DLD1 (cell line): ENCODE results near the gene PDYN.
"Not testable (repeated sequence)": the region's sequence is repeated elsewhere in the genome, so short reads cannot be mapped to it uniquely, and the experiment has no call there.

Experiments
- in situ Hi-C: cut with HindIII; loops from 2 replicates; pipeline ENCODE4 v1.10.0; 2017; ENCODE audit warnings: low sequenced_read_pairs

The PDYN gene

DNA sequence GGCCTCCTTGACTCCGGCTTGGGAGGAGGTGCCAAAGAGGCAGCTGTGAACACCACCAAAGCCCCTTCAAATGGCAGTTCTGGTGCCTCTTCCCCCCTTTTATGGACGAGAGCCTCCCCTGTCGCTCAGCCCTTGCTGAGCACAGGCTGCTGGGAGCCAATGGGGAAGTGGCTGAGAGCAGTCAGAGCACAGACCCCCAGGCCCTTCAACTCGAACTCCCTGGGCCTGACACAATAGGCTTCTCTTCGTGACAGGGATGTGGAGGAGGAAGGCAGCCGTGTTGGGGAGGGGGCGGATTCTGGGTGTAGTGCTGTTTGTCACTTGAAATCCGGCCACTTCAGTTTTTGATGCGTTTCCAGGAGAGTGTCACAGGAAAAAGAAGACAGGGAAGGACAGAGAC is at the start of gene PDYN:
Gene PDYN (minus strand): TSS at position 73 of the 400 bp plus-strand sequence. CDS start 10,974 bp downstream, outside the sequence.
- in situ Hi-C loops = no loop called here

DNA sequence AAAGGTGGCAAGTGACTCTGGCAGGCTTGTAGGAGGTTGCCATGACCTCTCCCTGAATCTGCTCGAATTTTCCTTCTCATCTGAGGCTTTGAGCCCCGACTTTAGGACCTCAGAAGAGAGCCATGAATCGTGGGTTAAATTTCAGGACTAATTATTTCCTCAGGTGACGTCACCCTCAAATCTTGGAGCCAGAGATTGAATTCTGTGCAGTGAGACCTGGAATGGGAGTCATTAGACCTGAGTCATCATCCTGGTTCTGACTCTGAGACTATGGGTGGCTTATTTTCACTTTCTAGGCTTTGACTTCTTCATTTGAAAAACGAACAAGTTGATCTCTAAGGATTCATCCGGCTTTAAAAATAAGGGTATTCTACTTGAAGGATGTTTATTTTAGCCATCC is 48.5 kb upstream of the PDYN start:
- in situ Hi-C loops = loop anchor here (10.0 kb wide), 1 partner anchor 102 kb away; no protein-coding TSS in a partner anchor

DNA sequence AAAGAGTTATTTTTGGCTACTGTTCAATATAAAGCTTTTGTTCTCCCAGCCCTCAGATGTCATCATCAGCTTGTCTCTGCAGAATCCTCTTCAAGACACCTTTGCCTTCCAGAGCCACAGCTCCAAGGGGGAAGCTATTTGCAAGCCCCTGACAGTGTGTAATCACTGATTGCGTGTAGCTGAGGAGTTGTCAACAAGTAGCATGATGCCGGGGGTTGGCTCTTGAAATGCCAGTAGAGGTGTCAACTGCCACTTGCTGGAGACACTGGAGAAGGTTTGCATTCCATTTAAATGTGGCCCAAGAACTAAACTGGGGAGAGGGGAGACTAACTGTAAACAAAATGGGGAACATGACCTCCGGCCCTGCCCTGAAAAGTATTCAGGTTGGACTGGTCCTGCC is 44.3 kb upstream of the PDYN start:
- in situ Hi-C loops = no loop called here

DNA sequence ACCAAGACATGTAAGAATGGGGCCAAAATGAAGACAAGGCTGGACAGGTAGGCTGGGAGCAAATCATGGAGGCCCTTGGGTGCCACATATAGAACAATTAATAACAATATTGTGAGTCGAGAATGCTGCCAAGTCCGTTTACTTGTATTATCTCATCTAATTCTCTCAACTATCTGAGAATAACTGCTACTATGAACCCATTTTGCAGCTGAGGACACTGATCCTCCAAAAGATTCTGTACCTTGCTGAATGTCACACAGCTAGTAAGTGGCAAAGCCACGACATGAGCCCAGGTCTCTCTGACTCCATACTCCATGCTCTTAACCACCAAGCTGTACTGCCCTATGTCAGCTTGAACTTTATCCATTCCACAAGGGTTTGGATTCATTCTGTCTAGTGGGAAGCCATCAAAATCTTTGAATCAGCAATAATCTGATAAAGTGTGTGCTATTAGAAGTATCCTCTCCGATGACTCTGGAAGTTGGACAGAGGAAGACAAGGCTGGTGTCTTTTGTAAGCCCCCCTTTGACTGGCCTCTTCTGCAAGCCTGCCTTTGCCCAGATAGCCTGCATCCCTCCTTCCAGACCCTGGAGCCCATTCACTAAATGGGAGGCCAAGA is 43.5 kb upstream of the PDYN start:
- in situ Hi-C loops = no loop called here

DNA sequence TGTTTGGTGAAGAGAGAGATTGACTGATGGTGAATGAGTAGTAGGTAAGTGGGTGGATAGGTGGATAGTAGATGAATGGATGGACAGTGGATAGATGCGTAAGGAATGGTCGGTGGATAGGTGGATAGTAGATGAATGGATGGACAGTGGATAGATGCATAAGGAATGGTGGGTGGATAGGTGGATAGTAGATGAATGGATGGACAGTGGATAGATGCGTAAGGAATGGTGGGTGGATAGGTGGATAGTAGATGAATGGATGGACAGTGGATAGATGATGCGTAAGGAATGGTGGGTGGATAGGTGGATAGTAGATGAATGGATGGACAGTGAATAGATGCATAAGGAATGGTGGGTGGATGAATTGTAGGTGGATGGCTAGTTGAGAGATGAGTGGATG is 42.5 kb upstream of the PDYN start:
- in situ Hi-C loops = not testable (repeated sequence)

DNA sequence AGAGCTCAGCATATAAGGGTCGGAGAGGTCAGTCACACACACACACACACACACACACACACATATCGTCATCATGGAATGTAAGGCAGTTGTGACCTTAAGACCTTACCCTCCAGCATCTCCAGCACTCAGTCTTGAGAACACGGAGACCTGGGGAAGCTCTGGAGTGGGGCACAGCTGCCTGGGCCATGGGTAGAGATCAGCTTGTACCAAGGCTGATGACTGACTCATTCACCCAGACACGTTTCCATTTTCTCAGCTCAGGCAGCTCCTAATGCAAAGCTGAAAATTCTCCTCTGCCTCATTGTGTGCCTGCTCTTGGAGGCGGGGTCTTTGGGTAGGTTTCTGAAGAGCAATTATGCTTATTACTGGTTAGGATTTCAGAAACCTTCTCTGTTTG is 38.3 kb upstream of the PDYN start:
- in situ Hi-C loops = no loop called here

DNA sequence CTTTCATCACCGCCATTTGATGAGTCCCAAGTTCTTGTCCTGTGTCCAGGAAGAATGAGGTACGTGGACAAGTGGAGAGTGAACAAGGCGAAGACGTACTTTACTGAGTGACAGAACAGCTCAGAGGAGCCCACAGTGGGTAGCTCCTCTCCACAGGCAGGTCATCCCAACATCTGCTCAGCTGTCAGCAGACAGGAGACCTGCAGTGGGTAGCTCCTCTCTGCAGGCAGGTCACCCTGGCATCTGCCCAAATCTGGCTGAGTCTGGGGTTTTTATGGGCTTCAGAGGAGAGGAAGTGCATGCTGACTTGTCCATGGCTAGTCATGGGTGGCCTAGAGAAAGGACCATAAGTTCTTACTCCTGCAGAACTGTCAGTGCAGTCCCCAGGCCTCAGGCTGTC is 32.7 kb upstream of the PDYN start:
- in situ Hi-C loops = no loop called here

DNA sequence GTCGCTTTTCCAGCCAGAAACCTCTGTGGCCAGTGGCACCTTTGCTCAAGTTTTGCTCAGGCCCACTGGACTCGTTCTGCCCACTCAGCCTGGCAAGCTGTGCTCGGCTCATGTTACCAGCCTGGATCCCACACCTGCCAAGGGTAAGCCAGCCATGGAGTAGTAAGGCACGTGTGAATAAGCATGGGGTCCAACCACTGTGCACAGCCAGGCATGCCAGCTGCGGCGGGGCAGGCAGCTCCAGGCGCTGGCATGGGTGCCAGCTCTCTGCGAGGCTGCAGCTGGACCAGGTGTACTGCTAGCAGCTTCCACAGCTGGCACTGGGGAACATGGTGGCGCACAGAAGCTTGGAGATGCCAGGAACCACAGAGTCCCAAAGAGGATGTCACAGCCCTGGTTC is 32.1 kb upstream of the PDYN start:
- in situ Hi-C loops = no loop called here

DNA sequence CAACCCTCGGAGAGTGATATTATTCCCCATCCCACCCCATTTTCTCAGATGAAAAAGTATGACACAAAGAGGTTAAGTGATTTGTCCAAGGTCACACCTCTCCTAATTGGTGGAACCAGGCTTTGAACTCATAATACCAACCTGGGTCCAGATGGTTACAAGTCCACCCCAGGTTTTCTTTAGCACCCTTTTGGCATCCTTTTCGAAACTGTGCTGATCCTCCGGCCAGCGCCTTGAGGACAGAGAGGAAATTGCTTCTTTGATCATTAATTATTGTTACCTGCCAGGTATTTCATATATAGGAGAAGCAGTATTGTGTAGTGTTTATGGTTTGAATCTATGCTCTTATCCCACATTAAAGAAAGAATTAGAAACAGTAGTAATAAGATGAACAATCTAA is 29.3 kb upstream of the PDYN start:
- in situ Hi-C loops = no loop called here

DNA sequence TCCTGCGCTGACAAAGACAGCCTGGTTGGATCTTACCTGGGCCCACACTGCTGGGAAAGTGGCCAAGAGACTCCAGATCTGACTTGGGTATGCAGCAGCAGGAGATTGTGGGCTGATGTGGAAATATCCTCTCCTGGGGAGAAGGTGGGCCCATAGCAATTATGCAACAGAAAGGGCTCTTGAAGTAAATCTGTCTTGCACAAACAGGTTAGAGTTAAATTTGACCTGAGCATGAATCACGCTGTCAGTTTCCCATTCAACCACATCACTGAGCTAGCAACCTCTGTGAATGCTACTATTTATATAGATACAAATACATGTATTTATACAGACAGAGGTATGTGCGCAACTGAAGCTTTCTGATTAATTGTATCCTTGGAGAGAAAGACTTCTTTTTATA is 28.3 kb upstream of the PDYN start:
- in situ Hi-C loops = no loop called here

DNA sequence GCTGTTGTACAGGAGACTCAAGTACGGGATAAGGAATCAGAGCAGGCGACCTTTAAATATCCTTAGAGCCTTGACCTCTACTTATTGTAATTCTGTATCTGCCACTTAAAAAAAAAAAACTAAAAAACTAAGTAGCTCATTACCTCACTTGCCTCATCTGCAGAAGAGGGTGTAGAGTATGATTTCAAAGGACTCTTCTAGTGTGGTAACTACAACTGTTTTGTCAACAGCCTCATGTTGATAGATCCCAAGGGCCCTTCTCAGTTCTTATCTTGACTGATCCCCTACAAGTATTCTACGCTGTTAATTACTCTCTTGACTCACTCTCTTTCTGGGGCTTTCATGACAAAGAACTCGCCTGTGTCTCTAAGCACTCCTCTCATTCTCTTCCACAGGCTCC is 16.7 kb upstream of the PDYN start:
- in situ Hi-C loops = no loop called here

DNA sequence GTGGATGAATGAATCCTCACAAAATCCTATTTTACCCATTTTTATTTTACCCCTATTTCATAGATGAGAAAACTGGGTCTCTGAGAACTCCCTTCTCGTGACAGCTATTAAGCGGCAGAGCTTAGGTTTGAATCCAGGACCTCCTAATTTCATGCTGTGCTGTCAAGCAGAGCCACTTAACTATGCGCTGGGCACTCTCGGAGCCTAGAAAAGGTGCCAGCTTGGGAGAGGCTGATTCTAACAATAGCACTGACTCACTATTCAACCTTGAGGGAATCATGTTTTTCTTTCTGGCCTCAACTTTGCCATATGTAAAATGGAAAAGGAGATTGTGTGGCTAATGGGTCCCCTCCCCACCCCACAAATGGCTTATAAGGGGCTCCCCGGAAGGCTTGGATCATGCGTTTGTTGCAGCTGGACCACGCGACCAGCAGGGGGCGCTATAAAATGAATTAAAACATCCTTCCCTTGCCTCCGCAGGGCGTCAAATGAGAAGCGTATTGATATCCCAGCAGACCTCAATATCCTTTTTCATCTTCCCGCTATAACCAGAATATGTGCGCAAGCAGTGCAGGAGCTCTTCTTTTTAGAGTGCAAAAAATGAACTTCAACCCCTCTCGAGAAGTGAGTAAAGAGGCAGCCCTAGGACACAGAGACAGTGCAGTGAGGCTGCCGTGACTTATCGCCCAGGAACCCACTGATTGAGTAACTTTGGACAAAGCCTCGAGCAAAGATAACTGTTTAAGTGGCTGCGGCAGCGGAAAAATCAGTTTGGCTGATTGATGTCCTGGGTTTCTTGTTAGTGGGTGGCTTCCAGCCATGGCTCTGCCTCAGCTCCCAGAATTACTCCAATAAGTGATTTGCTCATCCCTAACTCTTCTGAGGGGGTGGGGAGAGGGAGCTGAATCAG is 12.8 kb upstream of the PDYN start:
- in situ Hi-C loops = no loop called here

DNA sequence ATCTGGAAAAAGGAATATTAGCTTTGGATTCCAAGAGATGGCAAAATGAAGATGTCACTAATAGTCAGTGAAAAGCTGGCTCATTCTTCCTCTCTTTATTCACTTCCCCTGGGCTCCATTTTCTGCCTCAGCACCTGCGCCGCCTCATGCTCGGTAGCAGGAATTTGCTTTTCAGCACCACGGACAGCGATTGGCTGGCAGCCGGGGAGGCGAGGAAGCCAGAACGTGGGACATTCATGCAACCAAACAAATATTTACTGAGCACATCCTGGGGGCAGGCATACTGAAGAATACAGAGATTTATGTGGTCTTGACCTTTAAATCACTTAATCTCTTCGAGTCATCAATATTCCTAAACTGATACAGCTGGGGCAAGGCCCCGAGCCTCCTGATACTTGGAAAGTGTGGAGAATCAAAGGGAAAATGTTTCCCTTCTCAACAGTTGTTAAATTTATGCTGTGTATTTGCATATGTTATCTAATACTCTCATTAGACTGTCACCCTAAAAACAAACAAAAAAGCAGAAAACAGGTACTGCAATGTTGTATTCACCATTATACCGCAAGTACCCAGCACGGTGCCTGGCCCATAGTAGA is 12.1 kb upstream of the PDYN start:
- in situ Hi-C loops = no loop called here

DNA sequence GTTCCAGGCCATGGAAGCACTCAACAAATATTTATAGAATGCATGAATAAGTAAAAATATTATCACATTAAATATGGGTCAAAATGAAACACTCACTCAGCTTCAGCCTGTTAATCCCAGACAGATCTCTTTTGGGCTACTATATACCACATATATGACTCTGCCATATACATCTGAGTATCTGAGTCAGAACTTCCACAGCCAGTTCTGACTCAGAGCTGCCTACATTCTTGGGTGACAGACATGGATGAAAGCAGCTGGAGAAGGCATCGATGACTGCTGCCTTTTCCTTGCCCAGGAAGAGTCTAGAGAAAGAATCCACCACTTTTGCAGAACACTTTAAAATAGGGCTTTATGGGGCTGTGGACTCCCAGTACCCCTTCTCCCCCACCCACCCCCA is 11.5 kb upstream of the PDYN start:
- in situ Hi-C loops = no loop called here

DNA sequence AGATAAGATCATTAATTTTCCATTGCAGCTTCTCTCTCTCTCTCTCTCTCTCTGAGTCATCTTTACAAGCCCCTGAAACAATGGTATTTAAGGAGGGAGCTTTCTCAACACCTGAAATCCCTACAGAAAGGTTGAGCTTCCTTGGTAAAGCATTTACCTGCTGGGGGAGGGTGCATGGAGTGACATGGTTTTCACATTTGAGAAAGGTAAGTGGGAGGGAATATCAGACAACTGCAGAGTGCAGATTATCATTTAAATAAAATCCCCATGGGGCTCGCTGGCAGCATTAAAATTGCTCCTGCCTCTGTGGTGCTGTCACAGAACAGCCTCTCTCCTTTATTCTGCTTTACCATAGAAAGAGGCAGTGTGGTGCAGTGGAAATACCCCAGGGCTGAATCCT is 10.3 kb upstream of the PDYN start:
- in situ Hi-C loops = no loop called here

DNA sequence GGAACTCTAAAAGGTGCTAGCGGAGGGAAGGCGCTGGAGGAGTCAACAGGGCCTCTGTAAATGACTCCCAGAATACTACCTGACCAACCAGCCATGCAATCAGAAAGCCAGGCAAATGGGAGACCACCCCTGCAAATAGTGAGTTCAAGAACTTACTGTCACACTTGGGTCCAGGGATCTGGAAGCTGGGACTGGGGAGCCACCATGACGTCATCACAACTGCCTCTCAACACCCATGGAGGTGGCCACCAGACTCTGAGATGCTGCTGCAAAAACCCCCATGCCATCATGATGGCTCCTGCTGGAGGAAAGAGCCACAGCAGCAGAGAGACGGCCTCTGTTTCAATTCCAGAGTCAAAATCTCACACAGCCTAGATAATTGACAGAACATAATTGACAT is 8.5 kb upstream of the PDYN start:
- in situ Hi-C loops = no loop called here

DNA sequence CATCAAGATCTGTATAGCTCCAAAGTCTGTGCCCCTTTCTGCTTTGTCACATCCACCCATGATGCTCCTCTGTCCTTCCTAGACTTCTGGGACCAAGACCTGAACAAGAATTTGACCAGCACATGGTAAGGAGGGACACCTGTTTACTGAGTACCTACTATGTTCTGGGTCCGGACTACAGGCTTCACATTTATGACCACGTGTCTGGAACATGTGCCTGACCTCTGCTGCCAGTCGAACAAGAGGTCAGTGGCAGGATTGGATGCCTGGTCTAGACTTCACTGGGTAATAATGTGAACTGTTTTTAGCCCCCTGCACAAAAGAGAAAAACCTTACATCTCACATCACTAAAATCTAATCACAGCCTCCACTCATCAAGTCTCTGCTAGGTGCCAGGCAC is 7.3 kb upstream of the PDYN start:
- in situ Hi-C loops = no loop called here

DNA sequence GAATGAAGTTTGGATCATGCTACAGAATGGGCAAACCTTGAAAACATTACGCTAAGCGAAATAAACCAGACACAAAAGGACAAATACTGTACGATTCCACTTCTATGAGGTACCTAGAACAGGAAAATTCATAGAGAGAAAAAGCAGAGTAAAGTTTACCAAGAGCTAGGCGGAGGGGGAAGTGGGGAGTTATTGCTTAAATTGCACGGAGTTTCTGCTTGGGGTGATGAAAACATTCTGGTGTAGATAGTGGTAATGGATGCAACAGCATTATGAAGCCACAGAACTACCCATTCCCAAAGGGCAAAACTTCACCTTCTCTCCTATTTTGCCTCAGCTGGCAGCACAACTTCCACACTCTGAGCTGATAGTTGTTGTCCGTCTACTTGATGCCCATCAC is 6.4 kb upstream of the PDYN start:
- in situ Hi-C loops = no loop called here

DNA sequence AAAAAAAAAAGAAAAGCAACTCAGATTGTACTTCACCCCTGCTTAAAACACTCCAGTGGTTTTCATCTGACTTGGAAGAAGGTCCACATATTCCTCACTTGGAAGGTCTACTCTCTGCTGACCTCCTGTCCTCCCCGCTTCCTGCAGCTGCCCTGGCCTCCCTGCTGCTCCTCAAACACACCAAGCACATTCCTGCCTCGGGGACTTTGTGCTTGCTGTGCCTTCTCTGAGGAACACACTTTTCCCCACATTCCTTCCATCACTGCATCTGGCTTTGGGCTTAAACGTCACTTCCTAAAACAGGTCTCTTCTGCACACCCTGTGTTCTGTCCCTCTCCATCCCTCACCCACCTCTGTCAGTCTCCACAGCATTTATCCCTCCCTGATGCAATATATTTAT is 4.9 kb upstream of the PDYN start:
- in situ Hi-C loops = no loop called here

DNA sequence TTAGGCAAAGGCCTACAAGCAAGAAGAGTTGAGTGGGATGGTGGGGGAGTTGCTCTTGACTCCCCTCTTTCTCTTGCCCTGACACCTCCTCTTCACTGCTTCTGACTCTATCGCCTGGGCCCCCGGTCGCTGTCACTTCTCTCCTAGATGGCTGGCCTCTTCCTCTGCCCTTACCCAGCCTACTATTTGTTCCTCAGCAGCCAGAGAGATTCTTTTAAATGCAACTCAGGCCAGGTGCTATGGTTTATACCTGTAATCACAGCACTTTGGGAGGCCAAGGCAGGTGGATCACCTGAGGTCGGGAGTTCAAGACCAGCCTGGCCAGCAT is 4.3 kb upstream of the PDYN start:
- in situ Hi-C loops = no loop called here

DNA sequence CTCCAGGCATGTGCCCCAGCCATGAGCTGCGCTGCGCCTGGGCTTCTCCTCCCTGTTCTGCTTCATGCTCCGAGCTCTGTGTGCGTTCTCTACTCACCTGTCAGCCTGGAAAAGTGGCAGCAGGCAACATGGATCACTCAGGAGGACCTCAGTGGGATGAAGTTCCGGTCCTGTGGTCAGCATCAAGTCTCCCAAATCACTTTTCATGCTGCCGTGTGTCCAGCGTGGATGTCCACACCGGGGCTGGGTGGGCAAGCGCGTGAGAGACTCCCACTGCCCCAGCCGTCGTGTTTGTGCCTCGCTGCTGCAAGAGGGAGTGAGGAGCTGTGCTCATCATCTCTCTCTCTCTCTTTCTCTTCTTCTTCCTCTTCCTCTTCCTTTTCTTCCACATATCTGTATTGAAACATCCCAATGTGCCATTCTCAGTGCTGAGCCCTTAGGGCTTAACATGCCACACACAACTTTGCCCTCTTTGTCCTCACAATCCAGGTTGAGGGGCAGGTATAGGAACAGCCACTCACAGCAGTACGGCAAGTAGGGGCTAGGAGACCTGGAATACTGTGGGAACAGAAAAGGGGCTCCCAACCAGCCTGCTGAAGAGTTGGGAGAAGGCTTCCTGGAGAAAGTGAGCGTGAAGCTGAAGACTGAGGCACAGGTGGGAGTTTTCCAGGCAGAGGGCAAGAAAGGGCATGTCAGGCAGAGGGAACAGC is 3.8 kb upstream of the PDYN start:
- in situ Hi-C loops = no loop called here
